Measurements from ENCODE around the gene PHACTR3. TPM values are rescaled to one million over a fixed set of nuclear protein-coding genes. Genes with fewer than 3 reads are reported as not detected.
A peak's percentile ranks its signal among the peaks of the same experiment; 100 is the strongest.
"Not testable (repeated sequence)": the region's sequence is repeated elsewhere in the genome, so short reads cannot be mapped to it uniquely, and the experiment has no call there.

PHACTR3 gene
- 0.51 and 1.3 TPM in 2 replicates for total RNA-seq

- DNase-seq, result no peak
These were observed at the start of gene PHACTR3 for GRCh38 chr20:59603781-59604541. Gene PHACTR3 (plus strand): TSS chr20:59604540. CDS start chr20:59605015, 475 bp downstream.

DNA sequence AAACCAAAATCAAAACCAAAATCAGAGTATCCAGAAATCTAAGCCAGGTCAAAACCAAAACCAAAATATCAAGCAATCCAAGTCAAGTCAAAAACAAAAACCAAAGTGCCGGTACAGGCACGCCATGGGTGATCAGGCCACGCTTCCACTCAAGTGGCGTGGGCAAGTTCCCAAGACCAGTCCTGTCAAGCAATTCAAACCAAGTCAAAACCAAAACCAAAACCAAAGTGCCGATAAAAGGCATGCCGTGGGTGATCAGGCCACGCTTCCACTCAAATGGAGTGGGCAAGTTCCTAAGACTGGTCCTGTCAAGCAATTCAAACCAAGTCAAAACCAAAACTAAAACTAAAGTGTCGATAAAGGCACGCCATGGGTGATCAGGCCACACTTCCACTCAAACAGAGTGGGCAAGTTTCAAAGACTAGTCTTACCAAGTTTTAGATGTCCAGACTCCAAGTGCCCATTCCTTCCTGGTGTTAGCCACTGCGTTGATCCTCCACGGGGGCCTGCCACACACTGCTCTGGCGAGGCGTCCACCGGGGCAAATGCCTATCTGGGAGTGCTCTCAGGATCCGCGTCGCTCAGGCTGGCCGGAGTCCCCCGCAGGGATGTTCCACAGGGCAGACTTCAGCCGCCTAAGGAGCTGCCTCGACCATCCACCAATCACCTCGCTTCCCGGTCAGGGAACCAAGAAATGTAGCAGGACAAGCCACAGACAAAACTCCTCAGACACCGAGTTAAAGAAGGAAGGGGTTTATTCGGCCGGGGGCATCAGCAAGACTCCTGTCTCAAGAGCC, 46.4 kb upstream of the PHACTR3 start:
- DNase-seq, result not testable (repeated sequence)

GRCh38 chr20:59559024-59559817, 45.1 kb upstream of the PHACTR3 start:
- no peak for DNase-seq

- DNase-seq, result no peak
These were observed 44.5 kb upstream of the PHACTR3 start for GRCh38 chr20:59559863-59560262.

- peak; percentile 44 for DNase-seq
These were observed 43.6 kb upstream of the PHACTR3 start for GRCh38 chr20:59560588-59561227.

GRCh38 chr20:59561228-59561605, 43.1 kb upstream of the PHACTR3 start:
- DNase-seq, result no peak

GRCh38 chr20:59561614-59562277, 42.6 kb upstream of the PHACTR3 start:
- DNase-seq, result no peak

DNA sequence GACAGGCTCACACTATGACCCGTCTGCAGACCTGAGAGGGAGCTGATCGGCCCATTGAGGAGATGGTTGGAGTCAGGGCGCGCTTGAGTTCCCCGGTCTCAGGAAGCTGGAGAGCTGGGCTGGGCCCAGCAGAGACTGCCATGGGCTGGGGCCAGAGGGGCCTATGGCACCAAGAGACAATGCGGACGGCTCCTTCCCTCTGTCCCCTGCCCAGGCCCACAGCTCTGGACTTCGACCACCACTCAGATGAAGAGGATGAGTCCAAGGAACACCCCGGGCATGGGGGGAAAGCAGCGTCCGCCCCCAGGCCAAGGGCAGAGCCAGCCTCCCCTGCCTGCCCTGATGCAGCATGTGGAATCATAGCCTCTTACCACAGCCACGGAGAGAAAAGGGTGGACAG, 40.2 kb upstream of the PHACTR3 start:
- DNase-seq, result no peak

DNA sequence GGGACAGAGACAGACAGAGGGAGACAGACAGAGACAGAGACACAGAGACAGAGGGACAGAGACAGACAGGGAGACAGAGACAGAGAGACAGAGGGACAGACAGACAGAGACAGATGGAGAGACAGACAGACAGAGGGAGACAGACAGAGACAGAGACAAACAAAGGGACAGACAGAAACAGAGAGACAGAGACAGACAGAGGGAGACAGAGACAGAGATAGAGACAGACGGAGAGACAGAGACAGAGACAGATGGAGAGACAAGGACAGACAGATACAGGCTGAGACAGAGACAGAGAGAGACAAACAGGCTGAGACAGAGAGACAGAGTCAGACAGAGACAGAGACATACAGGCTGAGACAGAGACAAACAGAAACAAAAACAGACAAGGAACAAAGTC, 39.4 kb upstream of the PHACTR3 start:
- no peak for DNase-seq

DNA sequence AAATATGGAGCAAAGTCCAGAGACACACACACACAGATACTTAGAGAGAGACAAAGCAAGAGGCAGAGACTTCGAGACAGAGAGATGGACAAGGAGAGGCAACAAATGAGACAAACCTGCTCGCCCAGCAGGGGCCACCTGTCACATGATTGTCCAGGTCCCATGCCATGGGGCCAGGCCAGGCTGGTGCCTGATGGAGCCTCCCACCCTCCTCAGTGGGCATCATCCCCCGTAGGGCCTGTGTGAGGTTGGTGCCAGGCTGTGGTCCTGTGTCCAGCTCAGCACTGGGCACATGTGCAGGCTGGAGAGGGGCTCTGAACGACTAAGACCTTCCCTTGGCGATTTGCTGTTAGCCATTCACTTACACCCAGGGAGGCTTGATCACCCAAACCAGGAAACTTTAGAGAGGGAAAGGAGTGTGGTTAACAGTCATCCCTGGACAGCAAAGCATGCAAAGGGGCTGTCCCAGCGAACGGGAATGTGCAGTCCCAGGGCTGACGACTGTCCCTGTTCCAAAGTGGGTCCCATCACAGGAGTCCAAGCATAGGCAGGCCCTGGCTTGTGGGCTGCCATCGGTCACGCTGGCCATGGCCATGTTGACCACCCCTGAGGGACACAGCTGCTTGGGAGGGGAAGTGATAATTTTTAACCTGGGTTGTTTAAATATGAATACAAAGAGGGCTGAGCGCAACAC, 38.4 kb upstream of the PHACTR3 start:
- DNase-seq, result no peak

DNA sequence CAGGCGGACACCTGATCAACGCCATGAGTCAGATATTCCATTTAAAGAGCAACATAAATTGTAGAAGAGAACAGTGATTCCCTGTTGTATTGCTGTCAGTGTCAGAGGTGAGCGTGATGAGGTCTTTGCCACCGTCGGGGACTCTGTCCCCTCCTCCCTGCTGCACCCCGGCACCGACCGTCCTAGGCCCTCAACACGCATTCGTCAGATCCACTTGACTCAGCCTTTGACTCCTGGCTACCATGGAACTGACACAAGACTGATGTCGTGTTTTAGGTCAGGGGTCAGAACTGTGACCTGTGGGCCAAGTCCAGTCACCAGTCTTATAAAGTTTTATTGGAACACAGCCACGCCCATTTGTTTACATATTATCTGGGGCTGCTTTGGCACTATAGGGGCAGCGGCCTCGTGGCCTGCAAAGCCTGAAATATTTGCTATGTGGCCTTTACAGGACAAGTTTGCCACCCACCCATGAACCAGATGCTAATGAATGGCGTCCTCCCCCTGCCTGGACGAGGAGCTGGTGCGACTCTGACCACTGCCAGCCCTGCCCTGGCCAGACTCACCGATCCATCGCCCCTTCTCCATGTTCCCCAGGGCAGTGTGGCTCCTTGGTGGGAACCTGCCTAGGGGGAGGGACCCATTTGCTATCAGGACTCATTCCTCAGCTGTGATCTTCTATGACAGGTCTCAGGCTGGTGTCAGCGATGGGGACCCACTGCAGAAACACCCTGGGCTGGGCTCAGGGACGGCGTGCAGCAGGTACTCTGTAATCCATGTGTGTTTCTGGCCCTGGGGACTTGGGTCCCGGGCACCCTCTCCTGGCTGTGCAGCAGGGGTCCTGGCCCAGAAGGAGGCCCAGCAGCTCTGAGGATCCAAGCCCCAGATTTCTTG, 37.5 kb upstream of the PHACTR3 start:
- no peak for DNase-seq

DNA sequence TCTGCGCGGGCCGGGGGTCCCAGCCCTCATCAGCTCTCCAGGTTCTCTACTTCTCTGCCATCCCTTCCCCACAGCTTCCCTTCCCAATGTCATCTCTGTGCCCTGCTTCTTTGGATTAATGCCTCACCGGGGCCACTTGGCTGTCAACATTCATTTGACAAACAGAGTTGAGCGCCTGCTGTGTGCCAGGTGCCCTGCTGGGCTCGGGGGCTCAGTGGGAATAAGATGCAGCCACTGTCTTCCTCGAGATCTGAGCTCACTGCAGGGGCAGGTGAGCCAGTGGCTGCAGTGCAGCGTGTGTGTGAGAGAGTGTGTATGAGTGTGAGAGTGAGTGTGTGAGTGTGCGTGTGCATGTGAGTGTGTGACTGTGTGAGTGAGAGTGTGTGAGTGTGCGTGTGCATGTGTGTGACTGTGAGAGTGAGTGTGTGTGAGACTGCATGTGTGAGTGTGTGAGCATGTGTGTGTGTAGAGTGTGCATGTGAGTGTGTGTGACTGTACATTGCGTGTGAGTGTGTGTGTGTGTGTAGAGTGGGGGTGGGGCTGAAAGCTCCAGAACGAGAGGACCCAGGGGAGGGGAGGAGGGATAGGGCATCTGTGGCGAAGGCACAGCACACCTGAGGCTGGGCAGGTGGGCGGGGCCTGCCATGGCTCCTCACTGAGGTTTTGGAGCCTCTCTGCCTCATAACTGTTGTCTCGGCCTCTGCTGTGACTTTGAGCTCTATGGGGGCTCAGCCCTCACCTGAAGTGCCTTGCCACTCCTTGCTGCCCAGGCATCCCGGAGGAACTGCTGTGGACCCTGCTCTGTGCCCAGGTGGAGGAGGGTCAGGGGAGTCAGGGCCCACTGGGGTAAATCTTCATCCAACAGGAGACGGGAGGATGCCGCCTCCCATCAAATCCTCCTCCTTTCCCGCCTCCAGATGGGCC, 36.5 kb upstream of the PHACTR3 start:
- DNase-seq, result no peak

GRCh38 chr20:59568509-59569024, 35.8 kb upstream of the PHACTR3 start:
- no peak for DNase-seq

GRCh38 chr20:59569305-59569704, 35.0 kb upstream of the PHACTR3 start:
- no peak for DNase-seq

- no peak for DNase-seq
These were observed 33.2 kb upstream of the PHACTR3 start for GRCh38 chr20:59571151-59571550.

- DNase-seq, result peak; percentile 63
These were observed 32.6 kb upstream of the PHACTR3 start for GRCh38 chr20:59571551-59572314.

GRCh38 chr20:59572515-59572914, 31.8 kb upstream of the PHACTR3 start:
- DNase-seq, result no peak

GRCh38 chr20:59573837-59574236, 30.5 kb upstream of the PHACTR3 start:
- DNase-seq, result no peak

Data from dermis blood vessel endothelial cell (primary cell).